Mammary epithelial cell (primary cell): ENCODE data around the gene HELT.

Source experiments
- CTCF ChIP-seq, 2 donors: IDR thresholded peaks in 1 of 2; conservative IDR thresholded peaks in 1 of 2; 2 replicates each; pipeline ENCODE4 v1.5.1; 2011 to 2012; ENCODE audit warnings: inconsistent platforms in 2 of 2, low read length in 2 of 2, mild to moderate bottlenecking in 2 of 2, control low read depth in 1 of 2, low read depth in 1 of 2; ENCODE audit not compliant: insufficient read depth in 1 of 2; ENCODE audit errors: extremely low read depth in 1 of 2
- EZH2 ChIP-seq: IDR thresholded peaks from 2 replicates; pipeline ENCODE4 v1.6.1; 2012; ENCODE audit warnings: low read length, inconsistent platforms, borderline replicate concordance

- TF ChIP-seq CTCF (conservative IDR thresholded peaks at IDR 0.05 in 1 of 2, IDR thresholded peaks at IDR 0.05 in 1 of 2; ENCODE audit: extremely low read depth in 1 of 2, insufficient read depth in 1 of 2, low read depth in 1 of 2, low read length in 2 of 2), result no peak
- no peak for TF ChIP-seq EZH2
Measured at GRCh38 chr4:185023471-185023870, 5.2 kb downstream of the HELT start.
